Measurements from ENCODE around the gene TBC1D12.

The TBC1D12 gene

GRCh38 chr10:94412449-94412848 lies 10.1 kb downstream of the TBC1D12 start:
- TF ChIP-seq, protein P1, sequence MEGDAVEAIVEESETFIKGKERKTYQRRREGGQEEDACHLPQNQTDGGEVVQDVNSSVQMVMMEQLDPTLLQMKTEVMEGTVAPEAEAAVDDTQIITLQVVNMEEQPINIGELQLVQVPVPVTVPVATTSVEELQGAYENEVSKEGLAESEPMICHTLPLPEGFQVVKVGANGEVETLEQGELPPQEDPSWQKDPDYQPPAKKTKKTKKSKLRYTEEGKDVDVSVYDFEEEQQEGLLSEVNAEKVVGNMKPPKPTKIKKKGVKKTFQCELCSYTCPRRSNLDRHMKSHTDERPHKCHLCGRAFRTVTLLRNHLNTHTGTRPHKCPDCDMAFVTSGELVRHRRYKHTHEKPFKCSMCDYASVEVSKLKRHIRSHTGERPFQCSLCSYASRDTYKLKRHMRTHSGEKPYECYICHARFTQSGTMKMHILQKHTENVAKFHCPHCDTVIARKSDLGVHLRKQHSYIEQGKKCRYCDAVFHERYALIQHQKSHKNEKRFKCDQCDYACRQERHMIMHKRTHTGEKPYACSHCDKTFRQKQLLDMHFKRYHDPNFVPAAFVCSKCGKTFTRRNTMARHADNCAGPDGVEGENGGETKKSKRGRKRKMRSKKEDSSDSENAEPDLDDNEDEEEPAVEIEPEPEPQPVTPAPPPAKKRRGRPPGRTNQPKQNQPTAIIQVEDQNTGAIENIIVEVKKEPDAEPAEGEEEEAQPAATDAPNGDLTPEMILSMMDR (IDR thresholded peaks at IDR 0.05) = no peak

- TF ChIP-seq, protein P1 (IDR thresholded peaks at IDR 0.05) = no peak
These were observed 11.0 kb downstream of the TBC1D12 start for GRCh38 chr10:94413361-94413760.

DNA sequence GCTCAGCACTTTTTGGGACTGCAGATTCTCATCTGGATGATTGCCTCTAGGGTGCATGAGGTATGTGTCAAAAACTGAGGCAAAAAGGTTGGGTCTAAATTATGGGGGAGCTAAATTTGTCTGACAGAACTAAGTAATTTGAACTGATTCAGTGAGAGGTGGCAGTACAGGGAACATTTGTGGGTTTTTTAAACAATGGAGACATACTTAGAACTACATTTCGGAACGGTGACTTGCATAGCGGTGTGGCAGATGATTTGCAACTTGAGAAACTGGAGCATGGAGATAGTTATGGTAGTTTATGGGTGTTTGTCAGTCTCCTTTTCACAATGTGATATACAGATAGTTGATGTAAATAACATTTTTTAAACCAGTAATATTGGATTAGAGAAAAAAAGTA lies 14.6 kb downstream of the TBC1D12 start:
- TF ChIP-seq, protein P1 (IDR thresholded peaks at IDR 0.05) = no peak

- TF ChIP-seq, protein P1 (IDR thresholded peaks at IDR 0.05) = no peak
These were observed 15.0 kb downstream of the TBC1D12 start for GRCh38 chr10:94417321-94417720.

DNA sequence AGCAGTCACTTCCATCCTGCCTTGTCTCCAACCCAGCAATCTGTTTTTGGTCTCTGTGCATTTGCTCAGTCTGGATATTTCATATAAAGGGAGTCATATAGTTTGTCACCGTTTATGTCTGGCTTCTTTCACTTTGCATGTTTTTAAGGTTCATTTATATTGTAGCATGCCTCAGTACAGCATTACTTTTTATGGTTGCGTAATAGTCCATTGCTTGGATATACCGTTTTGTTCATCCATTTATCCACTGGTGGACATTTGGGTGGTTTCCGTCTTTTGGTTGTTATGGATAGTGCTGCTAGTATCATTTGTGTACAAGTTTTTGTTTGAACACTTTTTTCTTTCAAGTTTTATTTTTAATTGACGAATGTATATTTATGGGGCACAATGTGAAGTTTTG lies 18.2 kb downstream of the TBC1D12 start:
- TF ChIP-seq, protein P1 (IDR thresholded peaks at IDR 0.05) = no peak

- TF ChIP-seq, protein P1 (IDR thresholded peaks at IDR 0.05) = no peak
These were observed 18.7 kb downstream of the TBC1D12 start for GRCh38 chr10:94420998-94421528.

DNA sequence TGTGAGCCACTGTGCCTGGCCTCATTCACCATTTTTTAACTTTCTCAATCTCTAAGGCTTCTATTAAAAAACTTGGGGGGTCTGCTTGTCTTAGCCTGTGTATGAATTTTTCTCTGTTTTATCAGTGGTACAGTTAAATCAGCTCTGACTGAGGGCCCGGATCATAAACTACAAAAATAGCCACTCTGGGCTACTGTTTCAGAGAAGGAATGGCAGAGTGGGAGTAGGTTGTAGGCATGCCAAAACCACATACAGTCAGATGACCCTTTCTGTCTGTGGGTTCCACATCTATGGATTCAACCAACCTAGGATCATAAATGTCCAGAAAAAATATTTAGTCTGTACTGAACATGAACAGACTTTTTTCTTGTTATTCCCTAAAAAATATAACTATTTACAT lies 21.3 kb downstream of the TBC1D12 start:
- TF ChIP-seq, protein P1 (IDR thresholded peaks at IDR 0.05) = no peak

DNA sequence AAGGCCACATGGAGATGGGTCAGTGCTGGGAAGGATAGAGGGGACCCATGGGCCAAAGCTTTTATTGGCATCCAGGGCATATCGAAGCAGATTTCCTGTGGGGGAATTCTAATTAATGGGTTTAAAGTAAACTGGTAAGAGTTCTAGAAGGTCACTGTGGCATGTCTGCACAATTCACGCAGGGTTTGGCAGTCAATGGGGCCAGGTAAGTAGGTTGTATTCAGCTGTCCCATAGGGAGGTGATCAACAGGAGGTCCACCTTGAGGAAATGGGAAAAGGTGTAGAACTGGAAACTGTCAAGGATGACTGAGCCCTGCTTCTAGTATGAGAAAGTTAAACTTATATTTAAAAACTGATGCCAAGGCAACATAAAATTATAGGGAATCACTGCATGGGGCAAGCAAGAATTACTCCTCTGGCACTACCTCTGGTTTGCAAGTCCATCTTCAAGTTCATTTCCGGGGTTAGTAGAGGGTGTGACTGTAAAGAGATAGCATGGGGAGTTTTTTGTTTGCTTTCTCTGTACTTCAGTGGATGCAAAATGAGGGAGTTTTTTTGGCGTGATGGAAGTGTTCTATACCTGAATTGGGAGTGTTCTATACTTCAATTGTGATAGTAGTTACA lies 22.5 kb downstream of the TBC1D12 start:
- TF ChIP-seq, protein P1 (IDR thresholded peaks at IDR 0.05) = no peak
